Caco-2 (cell line): ENCODE results near the gene RBPJ. TPM values are rescaled to one million over a fixed set of nuclear protein-coding genes. Genes with fewer than 3 reads are reported as not detected.

ENCODE experiments used
- BruUV-seq: library from RNA; stranded (reverse); fragments of 400-500 nt; replicated peaks from 2 replicates; lab custom pipeline; 2021; lab: Mats Ljungman, UMichigan
- CTCF ChIA-PET: fragments of 300-600 bp; sonication (Branson Sonifier 250); formaldehyde crosslinking; loops from one replicate; lab custom pipeline; 2022; ENCODE audit warnings: antibody characterized with exemption; lab: Charles Lee
- POLR2A ChIA-PET: fragments of 300-600 bp; sonication (Branson Sonifier 250); formaldehyde crosslinking; loops from one replicate; lab custom pipeline; 2022; ENCODE audit warnings: antibody characterized with exemption; lab: Charles Lee
- DNase-seq, 2 experiments: peaks; one replicate each; pipeline versions ENCODE4 v3.0.0 to v3.0.0-alpha.2; 2020 to 2022
- H3K27me3 ChIP-seq: replicated peaks from 2 replicates; pipeline ENCODE4 v1.6.0; 2011; ENCODE audit warnings: low read length; ENCODE audit not compliant: control insufficient read depth, insufficient read depth
- H3K36me3 ChIP-seq: 2 replicates; pipeline ENCODE4 v1.5.1; 2011; ENCODE audit warnings: low read length; ENCODE audit not compliant: control insufficient read depth, insufficient read depth
- H3K4me1 ChIP-seq: fragments of 250-450 bp; sonication (Bioruptor Pico); 2 replicates; pipeline ENCODE4 v1.5.1; 2020; ENCODE audit warnings: mild to moderate bottlenecking
- H3K4me3 ChIP-seq: 2 replicates; pipeline ENCODE4 v1.5.1; 2011; ENCODE audit warnings: low read depth, mild to moderate bottlenecking, control low read depth, low read length
- H3K9me3 ChIP-seq: fragments of 250-450 bp; sonication (Bioruptor Pico); 2 replicates; pipeline ENCODE4 v1.5.1; 2020; ENCODE audit warnings: mild to moderate bottlenecking, moderate library complexity
- H3K27ac Mint-ChIP-seq: one replicate; pipeline ENCODE4 v1.8.0; 2022; ENCODE audit warnings: mixed read lengths; ENCODE audit not compliant: unreplicated experiment
- H3K27me3 Mint-ChIP-seq: one replicate; pipeline ENCODE4 v1.8.0; 2022; ENCODE audit warnings: mixed read lengths; ENCODE audit not compliant: insufficient read depth, unreplicated experiment
- H3K36me3 Mint-ChIP-seq: one replicate; pipeline ENCODE4 v1.8.0; 2022; ENCODE audit warnings: mild to moderate bottlenecking, mixed read lengths; ENCODE audit not compliant: insufficient read depth, unreplicated experiment
- H3K4me1 Mint-ChIP-seq: one replicate; pipeline ENCODE4 v1.8.0; 2022; ENCODE audit warnings: low read depth, mixed read lengths; ENCODE audit not compliant: unreplicated experiment
- H3K4me3 Mint-ChIP-seq: one replicate; pipeline ENCODE4 v1.8.0; 2022; ENCODE audit warnings: mild to moderate bottlenecking, moderate library complexity, mixed read lengths; ENCODE audit not compliant: unreplicated experiment
- H3K9me3 Mint-ChIP-seq: one replicate; pipeline ENCODE4 v1.8.0; 2022; ENCODE audit warnings: mixed read lengths; ENCODE audit not compliant: unreplicated experiment
- CTCF ChIP-seq, 2 experiments: fragments of 200-600 bp in 1 of 2; IDR thresholded peaks; 1 replicate in 1 of 2; 2 replicates in 1 of 2; pipeline versions ENCODE4 v1.5.1 to v1.8.0; 2011 to 2022; ENCODE audit warnings: antibody characterized with exemption in 1 of 2, control low read depth in 1 of 2, inconsistent platforms in 1 of 2, low read depth in 1 of 2, low read length in 1 of 2, mild to moderate bottlenecking in 1 of 2, moderate library complexity in 1 of 2; ENCODE audit not compliant: insufficient read depth in 1 of 2, severe bottlenecking in 1 of 2, unreplicated experiment in 1 of 2
- intact Hi-C: fragments of 100-400 bp; cut with micrococcal nuclease; formaldehyde crosslinking; loops from one replicate; pipeline ENCODE4 v1.10.0; 2022; ENCODE audit not compliant: unreplicated experiment
- total RNA-seq: library from RNA; stranded (reverse); gene quantifications from 2 replicates; pipeline ENCODE4 v1.2.3, GENCODE V29; 2022

Gene RBPJ
- total RNA-seq, 1 experiment from 2014 or later = 38.8 TPM

- no peak overlapping the region for H3K27ac Mint-ChIP-seq
- Histone ChIP-seq H3K27me3 (no peaks in the 10 kb centered on the region), H3K36me3 (no peaks in the 10 kb centered on the region), H3K9me3 (no peaks in the 10 kb centered on the region), H3K4me3 (no peak overlapping the region), H3K4me1 (no peaks in the 10 kb centered on the region; the same call in 1 of the 2 replicates)
- no peak overlapping the region for H3K4me3 Mint-ChIP-seq
- H3K36me3 Mint-ChIP-seq = no peaks in the 10 kb centered on the region
- no peaks in the 10 kb centered on the region for H3K27me3 Mint-ChIP-seq
- H3K4me1 Mint-ChIP-seq = no peaks in the 10 kb centered on the region
- no peaks in the 10 kb centered on the region for H3K9me3 Mint-ChIP-seq
- no peak for TF ChIP-seq CTCF (IDR thresholded peaks at IDR 0.05; ENCODE audit: insufficient read depth in 1 of 2, low read depth in 1 of 2, low read length in 1 of 2, severe bottlenecking in 1 of 2, unreplicated experiment in 1 of 2)
- BruUV-seq = no TSS peak
- ChIA-PET CTCF (no interaction called here), POLR2A (no interaction called here)
- intact Hi-C loops = no loop called here
- no peak for DNase-seq
Observed at GRCh38 chr4:26349496-26349895, 28.7 kb downstream of the RBPJ start.

DNA sequence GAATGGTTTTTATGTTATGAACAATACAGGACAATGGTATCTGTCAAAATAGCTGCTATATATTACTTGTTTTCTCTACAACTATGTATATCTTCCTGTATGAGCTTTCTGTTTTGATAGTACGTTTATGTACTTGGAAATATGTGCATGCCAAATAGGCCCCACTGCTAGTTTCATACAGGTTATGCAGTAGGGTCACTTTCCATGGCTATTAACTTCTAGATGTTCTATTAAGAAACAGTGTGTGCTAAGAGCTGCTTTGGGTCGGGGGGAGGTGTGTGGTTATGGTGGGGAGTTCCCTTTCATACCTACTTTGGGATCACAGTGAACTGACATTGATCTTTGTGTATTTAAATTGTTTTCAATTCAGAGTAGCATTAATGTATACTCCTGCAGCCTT is 30.9 kb downstream of the RBPJ start:
- no peaks in the 10 kb centered on the region for H3K36me3 Mint-ChIP-seq

GRCh38 chr4:26354491-26354890 is 33.7 kb downstream of the RBPJ start:
- ChIA-PET CTCF (no interaction called here), POLR2A (no interaction called here)
- H3K4me3 Mint-ChIP-seq = no peak overlapping the region

More for the DNA sequence above, 30.9 kb downstream of the RBPJ start:
- Mint-ChIP-seq H3K9me3 (no peaks in the 10 kb centered on the region), H3K4me1 (no peaks in the 10 kb centered on the region), H3K27me3 (no peaks in the 10 kb centered on the region), H3K4me3 (no peak overlapping the region), H3K27ac (no peak overlapping the region)
- H3K4me3 ChIP-seq = no peak overlapping the region
- H3K27me3 ChIP-seq = no peaks in the 10 kb centered on the region
- H3K4me1 ChIP-seq = no peaks in the 10 kb centered on the region
- BruUV-seq = no TSS peak
- H3K9me3 ChIP-seq = no peaks in the 10 kb centered on the region
- H3K36me3 ChIP-seq = no peaks in the 10 kb centered on the region
- ChIA-PET POLR2A (no interaction called here), CTCF (no interaction called here)
- DNase-seq = no peak
- intact Hi-C loops = no loop called here
- TF ChIP-seq CTCF (IDR thresholded peaks at IDR 0.05; ENCODE audit: insufficient read depth in 1 of 2, low read depth in 1 of 2, low read length in 1 of 2, severe bottlenecking in 1 of 2, unreplicated experiment in 1 of 2) = no peak

More at GRCh38 chr4:26354491-26354890, 33.7 kb downstream of the RBPJ start:
- Mint-ChIP-seq H3K27ac (no peak overlapping the region), H3K27me3 (no peaks in the 10 kb centered on the region), H3K9me3 (no peaks in the 10 kb centered on the region), H3K4me1 (no peaks in the 10 kb centered on the region), H3K36me3 (no peaks in the 10 kb centered on the region)
- Histone ChIP-seq H3K4me1 (no peaks in the 10 kb centered on the region), H3K27me3 (no peaks in the 10 kb centered on the region), H3K9me3 (no peaks in the 10 kb centered on the region), H3K4me3 (no peak overlapping the region), H3K36me3 (no peaks in the 10 kb centered on the region)
- BruUV-seq = no TSS peak
- intact Hi-C loops = no loop called here
- TF ChIP-seq CTCF (IDR thresholded peaks at IDR 0.05; ENCODE audit: insufficient read depth in 1 of 2, low read depth in 1 of 2, low read length in 1 of 2, severe bottlenecking in 1 of 2, unreplicated experiment in 1 of 2) = no peak
- no peak for DNase-seq
